ENCODE data around the gene HOXA4.

DNA sequence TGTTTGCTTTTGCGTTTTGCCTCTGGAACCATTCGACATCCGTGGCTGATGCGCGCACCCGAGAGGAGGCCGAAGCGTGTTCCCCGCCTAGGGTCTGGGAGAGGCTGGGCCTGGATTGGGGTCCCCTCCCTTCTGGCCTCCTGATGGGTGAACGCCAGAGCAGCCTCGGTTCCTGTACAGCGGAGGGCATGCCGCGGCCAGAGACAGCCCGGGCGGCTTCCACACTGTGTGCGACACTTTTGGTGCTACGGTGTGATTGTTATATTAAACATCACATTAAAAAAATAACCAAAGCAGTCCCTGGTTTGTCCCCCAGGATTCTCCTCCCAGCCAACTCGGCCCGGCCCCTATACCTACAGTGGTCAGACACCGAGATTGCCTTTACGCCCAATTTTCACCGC lies 29.6 kb upstream of the HOXA4 start:
- TF ChIP-seq, protein P1, sequence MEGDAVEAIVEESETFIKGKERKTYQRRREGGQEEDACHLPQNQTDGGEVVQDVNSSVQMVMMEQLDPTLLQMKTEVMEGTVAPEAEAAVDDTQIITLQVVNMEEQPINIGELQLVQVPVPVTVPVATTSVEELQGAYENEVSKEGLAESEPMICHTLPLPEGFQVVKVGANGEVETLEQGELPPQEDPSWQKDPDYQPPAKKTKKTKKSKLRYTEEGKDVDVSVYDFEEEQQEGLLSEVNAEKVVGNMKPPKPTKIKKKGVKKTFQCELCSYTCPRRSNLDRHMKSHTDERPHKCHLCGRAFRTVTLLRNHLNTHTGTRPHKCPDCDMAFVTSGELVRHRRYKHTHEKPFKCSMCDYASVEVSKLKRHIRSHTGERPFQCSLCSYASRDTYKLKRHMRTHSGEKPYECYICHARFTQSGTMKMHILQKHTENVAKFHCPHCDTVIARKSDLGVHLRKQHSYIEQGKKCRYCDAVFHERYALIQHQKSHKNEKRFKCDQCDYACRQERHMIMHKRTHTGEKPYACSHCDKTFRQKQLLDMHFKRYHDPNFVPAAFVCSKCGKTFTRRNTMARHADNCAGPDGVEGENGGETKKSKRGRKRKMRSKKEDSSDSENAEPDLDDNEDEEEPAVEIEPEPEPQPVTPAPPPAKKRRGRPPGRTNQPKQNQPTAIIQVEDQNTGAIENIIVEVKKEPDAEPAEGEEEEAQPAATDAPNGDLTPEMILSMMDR (conservative IDR thresholded peaks at IDR 0.05 in 1 of 2, IDR thresholded peaks at IDR 0.05 in 1 of 2; ENCODE audit: low read depth in 1 of 2, low read length in 2 of 2), result no peak
- no peak for TF ChIP-seq EZH2 (IDR thresholded peaks at IDR 0.05; ENCODE audit: low read length, missing control alignments)

All from fibroblast of lung (primary cell).